PC-9 (cell line): ENCODE data around the gene ATAD3A. TPM values are rescaled to one million over a fixed set of nuclear protein-coding genes. Genes with fewer than 3 reads are reported as not detected.

Source experiments
- BruUV-seq: library from RNA; stranded (reverse); fragments of 400-500 nt; replicated peaks from 2 replicates; lab custom pipeline; 2021; lab: Mats Ljungman, UMichigan
- CTCF ChIA-PET: fragments of 300-600 bp; sonication (Branson Sonifier 250); formaldehyde crosslinking; loops from one replicate; lab custom pipeline; 2022; ENCODE audit warnings: antibody characterized with exemption; lab: Charles Lee
- POLR2A ChIA-PET: fragments of 300-600 bp; sonication (Branson Sonifier 250); formaldehyde crosslinking; loops from one replicate; lab custom pipeline; 2022; ENCODE audit warnings: antibody characterized with exemption; ENCODE audit not compliant: unreplicated experiment; lab: Charles Lee
- DNase-seq, 2 experiments: peaks; one replicate each; pipeline versions ENCODE4 v3.0.0 to v3.0.0-alpha.2; 2015 to 2022; ENCODE audit warnings: mixed read lengths in 1 of 2
- H2AFZ ChIP-seq: fragments of 200-600 bp; sonication (generic); 2 replicates; pipeline ENCODE4 v1.8.1; 2017; ENCODE audit warnings: antibody characterized with exemption
- H3F3A ChIP-seq: fragments of 200-600 bp; sonication (generic); 2 replicates; pipeline ENCODE4 v1.8.1; 2017; ENCODE audit warnings: antibody characterized with exemption, mild to moderate bottlenecking, low read depth; ENCODE audit not compliant: insufficient read depth
- H3K27ac ChIP-seq: fragments of 200-600 bp; sonication (generic); 2 replicates; pipeline ENCODE4 v1.6.1; 2016; ENCODE audit warnings: mixed run types
- H3K27me3 ChIP-seq: fragments of 200-600 bp; sonication (generic); 2 replicates; pipeline ENCODE4 v1.6.1; 2016; ENCODE audit warnings: low read depth, mixed run types; ENCODE audit not compliant: insufficient read depth
- H3K36me3 ChIP-seq: fragments of 200-600 bp; sonication (generic); 2 replicates; pipeline ENCODE4 v1.6.1; 2016; ENCODE audit warnings: low read depth, mixed run types
- H3K4me1 ChIP-seq: fragments of 200-600 bp; sonication (generic); replicated peaks from 2 replicates; pipeline ENCODE4 v1.6.1; 2016; ENCODE audit warnings: mixed run types; ENCODE audit not compliant: insufficient read depth
- H3K4me2 ChIP-seq: fragments of 200-600 bp; sonication (generic); 2 replicates; pipeline ENCODE4 v1.6.1; 2017; ENCODE audit warnings: mixed run types
- H3K4me3 ChIP-seq: fragments of 200-600 bp; sonication (generic); 2 replicates; pipeline ENCODE4 v1.6.1; 2016; ENCODE audit warnings: mixed run types
- H3K79me2 ChIP-seq: fragments of 200-600 bp; sonication (generic); 2 replicates; pipeline ENCODE4 v1.6.1; 2017; ENCODE audit warnings: low read depth, mixed run types
- H3K9me2 ChIP-seq: fragments of 200-600 bp; sonication (generic); 2 replicates; pipeline ENCODE4 v1.8.1; 2017; ENCODE audit warnings: mild to moderate bottlenecking; ENCODE audit not compliant: insufficient read depth
- H3K9me3 ChIP-seq: fragments of 200-600 bp; sonication (generic); 2 replicates; pipeline ENCODE4 v1.8.1; 2016; ENCODE audit warnings: low read depth; ENCODE audit not compliant: insufficient read depth
- H4K20me1 ChIP-seq: fragments of 200-600 bp; sonication (generic); 2 replicates; pipeline ENCODE4 v1.8.1; 2017; ENCODE audit not compliant: insufficient read depth
- EZH2 ChIP-seq: fragments of 200-600 bp; sonication (generic); IDR thresholded peaks from 2 replicates; pipeline ENCODE4 v1.8.0; 2017; ENCODE audit warnings: antibody characterized with exemption, low read depth
- intact Hi-C: fragments of 100-400 bp; cut with micrococcal nuclease; formaldehyde crosslinking; loops from one replicate; pipeline ENCODE4 v1.10.0; 2022; ENCODE audit not compliant: unreplicated experiment
- total RNA-seq: library from RNA; stranded (reverse); gene quantifications from 2 replicates; pipeline ENCODE4 v1.2.3, GENCODE V29; 2021
- TF ChIP-seq, protein P1 (sequence below): fragments of 200-600 bp; sonication (generic); conservative IDR thresholded peaks from 2 replicates; pipeline ENCODE4 v1.6.1; 2017; ENCODE audit warnings: mixed run types, antibody characterized with exemption, mild to moderate bottlenecking, moderate library complexity

Gene ATAD3A
- total RNA-seq, 1 experiment from 2014 or later: 43.6 TPM

DNA sequence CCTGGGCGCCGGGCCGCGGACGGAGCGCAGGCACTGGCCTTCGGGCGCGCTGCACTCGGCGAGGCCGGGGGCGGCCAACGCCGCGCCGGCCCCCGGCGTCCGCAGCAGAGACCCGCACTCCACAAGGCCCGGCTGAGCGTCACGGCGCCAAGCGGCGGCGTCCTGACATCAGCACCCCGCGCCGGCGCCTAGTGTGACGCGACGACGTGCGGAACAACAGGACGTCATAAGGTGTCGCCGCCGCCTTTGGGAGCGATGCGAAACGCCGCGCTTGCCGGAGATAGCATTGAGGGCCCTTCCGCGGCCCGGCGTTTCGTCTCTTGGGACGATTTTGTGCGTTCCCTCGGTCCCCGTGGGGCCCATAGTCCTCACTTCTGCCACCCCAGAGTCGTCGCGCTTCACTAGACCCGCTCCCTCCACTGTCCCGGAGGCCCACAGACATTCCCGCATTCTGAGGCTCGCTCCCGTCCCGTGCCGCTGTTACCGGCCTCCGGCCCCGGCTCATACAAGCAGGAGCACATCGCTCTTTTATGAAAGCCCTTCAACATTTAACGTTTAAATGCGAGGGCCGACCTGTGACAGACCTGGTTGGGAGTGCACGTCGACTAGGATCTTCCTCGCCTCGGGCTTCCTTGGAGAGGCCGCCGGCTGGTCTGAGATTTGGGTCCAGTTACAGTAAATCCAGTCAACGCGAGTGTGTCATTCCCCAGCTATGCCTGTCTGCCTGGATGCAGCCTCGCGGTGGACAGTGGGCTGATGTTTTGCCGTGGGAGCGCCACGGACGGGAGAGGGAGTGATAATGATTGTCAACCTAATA is 63.0 kb downstream of the ATAD3A start, which contains the start of gene SSU72:
Gene SSU72 (minus strand): TSS at position 143 of the 817 bp plus-strand sequence. CDS start 306 bp downstream, outside the sequence.
- Histone ChIP-seq H3K27me3 (peaks cover 18% of the 10 kb centered on the region), H3K79me2 (peaks cover 49% of the 10 kb centered on the region), H3K4me1 (peaks cover 14% of the 10 kb centered on the region), H4K20me1 (peaks cover 33% of the 10 kb centered on the region), H3K36me3 (peaks cover 3% of the 10 kb centered on the region; the same call in 1 of the 2 replicates), H3K27ac (peak within 1 kb of the TSS; percentile 81), H3F3A (peaks cover 32% of the 10 kb centered on the region), H2AFZ (peak within 1 kb of the TSS; percentile 96), H3K9me3 (no peaks in the 10 kb centered on the region), H3K4me3 (peak within 1 kb of the TSS; percentile 96), H3K9me2 (no peaks in the 10 kb centered on the region), H3K4me2 (peak within 1 kb of the TSS; percentile 100)
- CTCF ChIA-PET: no interaction called here
- POLR2A ChIA-PET: no interaction called here
- TF ChIP-seq, protein P1, sequence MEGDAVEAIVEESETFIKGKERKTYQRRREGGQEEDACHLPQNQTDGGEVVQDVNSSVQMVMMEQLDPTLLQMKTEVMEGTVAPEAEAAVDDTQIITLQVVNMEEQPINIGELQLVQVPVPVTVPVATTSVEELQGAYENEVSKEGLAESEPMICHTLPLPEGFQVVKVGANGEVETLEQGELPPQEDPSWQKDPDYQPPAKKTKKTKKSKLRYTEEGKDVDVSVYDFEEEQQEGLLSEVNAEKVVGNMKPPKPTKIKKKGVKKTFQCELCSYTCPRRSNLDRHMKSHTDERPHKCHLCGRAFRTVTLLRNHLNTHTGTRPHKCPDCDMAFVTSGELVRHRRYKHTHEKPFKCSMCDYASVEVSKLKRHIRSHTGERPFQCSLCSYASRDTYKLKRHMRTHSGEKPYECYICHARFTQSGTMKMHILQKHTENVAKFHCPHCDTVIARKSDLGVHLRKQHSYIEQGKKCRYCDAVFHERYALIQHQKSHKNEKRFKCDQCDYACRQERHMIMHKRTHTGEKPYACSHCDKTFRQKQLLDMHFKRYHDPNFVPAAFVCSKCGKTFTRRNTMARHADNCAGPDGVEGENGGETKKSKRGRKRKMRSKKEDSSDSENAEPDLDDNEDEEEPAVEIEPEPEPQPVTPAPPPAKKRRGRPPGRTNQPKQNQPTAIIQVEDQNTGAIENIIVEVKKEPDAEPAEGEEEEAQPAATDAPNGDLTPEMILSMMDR: no peak
- no peak for TF ChIP-seq EZH2
- peak; percentile 76 to 83 for DNase-seq
- intact Hi-C loops: loop anchor here (5.0 kb wide), 1 partner anchor 82 kb away; the partner anchor contains the start of gene CDK11B
- BruUV-seq: TSS peak; percentile 98

DNA sequence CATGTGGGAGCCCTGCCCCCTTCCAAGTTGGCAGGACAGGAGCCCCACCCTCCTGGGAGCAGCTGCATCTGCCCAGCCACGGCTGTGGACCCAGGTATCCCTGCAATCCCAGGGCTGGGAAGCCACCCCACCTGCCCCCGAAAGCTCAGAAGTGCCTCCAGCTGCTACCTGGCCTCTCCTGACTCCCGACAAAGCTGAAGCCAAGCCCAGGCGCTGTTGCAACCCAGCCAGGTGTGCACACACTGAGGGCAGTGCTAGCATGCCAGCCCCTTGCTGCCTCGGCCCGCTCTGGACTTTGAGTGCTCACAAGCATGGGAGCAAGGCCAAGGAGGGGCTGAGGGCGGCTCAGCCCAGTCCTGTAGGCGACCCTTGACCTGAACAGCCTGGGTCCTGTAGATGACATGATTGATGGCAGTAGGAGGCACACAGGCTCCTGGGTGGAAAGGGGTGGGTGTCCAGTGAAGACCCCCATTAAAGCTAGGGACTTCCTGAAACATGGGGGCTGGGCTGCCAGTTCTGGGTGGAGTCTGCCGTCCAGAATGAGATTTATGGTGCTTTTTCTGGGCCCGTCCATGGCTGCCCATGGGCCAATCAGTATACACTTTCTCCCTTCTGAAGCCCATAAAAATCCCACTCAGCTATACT is 65.5 kb downstream of the ATAD3A start:
- Histone ChIP-seq H3F3A (peaks cover 28% of the 10 kb centered on the region), H4K20me1 (peaks cover 11% of the 10 kb centered on the region), H3K79me2 (peaks cover 23% of the 10 kb centered on the region), H2AFZ (no peak overlapping the region), H3K4me2 (no peak overlapping the region), H3K4me3 (no peak overlapping the region), H3K9me2 (no peaks in the 10 kb centered on the region), H3K9me3 (no peaks in the 10 kb centered on the region), H3K36me3 (peaks cover 3% of the 10 kb centered on the region; the same call in 1 of the 2 replicates), H3K27ac (no peak overlapping the region), H3K27me3 (peaks cover 39% of the 10 kb centered on the region), H3K4me1 (peaks cover 14% of the 10 kb centered on the region)
- intact Hi-C loops: no loop called here
- POLR2A ChIA-PET: no interaction called here
- TF ChIP-seq, protein P1: no peak
- TF ChIP-seq EZH2: no peak
- CTCF ChIA-PET: interaction anchor here (0.6 kb wide), 1 partner anchor 559 kb away, joined by 3 read pairs; no protein-coding TSS in a partner anchor
- no peak for DNase-seq
- no TSS peak for BruUV-seq

DNA sequence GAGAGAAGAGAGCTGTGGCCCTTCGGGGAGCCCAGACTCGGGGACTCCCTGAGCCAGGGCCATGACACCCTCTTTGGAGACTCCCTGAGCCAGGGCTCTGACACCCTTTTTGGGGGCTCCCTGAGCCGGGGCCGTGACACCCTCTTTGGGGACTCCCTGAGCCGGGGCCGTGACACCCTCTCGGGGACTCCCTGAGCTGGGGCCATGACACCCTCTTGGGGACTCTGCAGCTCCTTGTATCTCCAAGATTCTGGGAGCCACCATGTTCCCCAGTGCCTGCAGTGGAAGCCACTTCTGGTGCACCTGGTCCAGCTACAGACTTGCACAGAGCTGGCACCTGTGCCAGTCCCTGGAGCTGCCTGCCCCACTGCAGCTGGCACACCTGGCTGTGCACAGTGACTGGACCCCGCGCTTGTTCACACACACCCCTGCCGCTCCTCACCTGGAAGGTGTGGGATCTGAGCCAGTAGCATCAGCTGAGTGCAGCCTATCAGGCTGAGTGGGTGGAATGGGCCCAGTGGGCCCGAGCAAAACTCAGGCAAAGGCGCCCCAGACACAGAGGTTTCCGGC is 66.5 kb downstream of the ATAD3A start:
- Histone ChIP-seq H3K27me3 (peaks cover 48% of the 10 kb centered on the region), H3K4me1 (peaks cover 10% of the 10 kb centered on the region), H3K79me2 (peaks cover 14% of the 10 kb centered on the region), H4K20me1 (peaks cover 2% of the 10 kb centered on the region), H2AFZ (no peak overlapping the region), H3K9me3 (no peaks in the 10 kb centered on the region), H3K4me3 (no peak overlapping the region), H3K36me3 (peaks cover 2% of the 10 kb centered on the region; the same call in 1 of the 2 replicates), H3F3A (peaks cover 28% of the 10 kb centered on the region), H3K27ac (no peak overlapping the region), H3K4me2 (no peak overlapping the region), H3K9me2 (no peaks in the 10 kb centered on the region)
- intact Hi-C loops: no loop called here
- no TSS peak for BruUV-seq
- POLR2A ChIA-PET: no interaction called here
- DNase-seq: no peak
- CTCF ChIA-PET: no interaction called here
- no peak for TF ChIP-seq EZH2
- TF ChIP-seq, protein P1: no peak
